ENCODE measurements around the gene HOXB7. TPM values are rescaled to one million over a fixed set of nuclear protein-coding genes. Genes with fewer than 3 reads are reported as not detected.
A peak's percentile ranks its signal among the peaks of the same experiment; 100 is the strongest.

HOXB7 gene
- polyA plus RNA-seq, 3 donors: not detected

GRCh38 chr17:48569240-48569582, 41.6 kb downstream of the HOXB7 start:
- Mint-ChIP-seq H3K4me1 (peaks cover 8% of the 10 kb centered on the region), H3K36me3 (peaks cover 2 to 8% of the 10 kb centered on the region in 2 donors), H3K9me3 (peaks cover 0 to 6% (median 2%) of the 10 kb centered on the region in 7 donors), H3K27ac (no peak overlapping the region), H3K4me3 (peak overlapping the region in 1 of 2 donors; percentile 75), H3K27me3 (ENCODE audit: low read depth in 3 of 3) (peaks cover 0 to 39% (median 17%) of the 10 kb centered on the region in 3 donors)
- no peaks in the 10 kb centered on the region for H3K79me2 ChIP-seq (ENCODE audit: insufficient read depth, low read length)
- H3K27ac ChIP-seq (ENCODE audit: low read depth in 1 of 2, low read length in 2 of 2): no peak overlapping the region
- no peak overlapping the region for H3K4me3 ChIP-seq (replicated peaks in 1 of 3; ENCODE audit: low read depth in 2 of 3, low read length in 3 of 3)
- intact Hi-C loops (cut with micrococcal nuclease): no loop called here
- H3K27me3 ChIP-seq (ENCODE audit: control insufficient read depth in 2 of 2, insufficient read depth in 2 of 2, low read length in 2 of 2): peaks cover 60 to 95% of the 10 kb centered on the region in 2 donors
- no peak overlapping the region for H3K9ac ChIP-seq (ENCODE audit: insufficient read depth, low read length, poor library complexity, severe bottlenecking)
- no peaks in the 10 kb centered on the region for H3K9me3 ChIP-seq (replicated peaks in 1 of 2; ENCODE audit: control insufficient read depth in 1 of 2, insufficient read depth in 1 of 2, low read length in 2 of 2)
- H3K4me1 ChIP-seq (ENCODE audit: control insufficient read depth in 1 of 2, insufficient read depth in 2 of 2, low read length in 2 of 2): peaks cover 0 to 4% of the 10 kb centered on the region in 2 donors
- H3K4me2 ChIP-seq (replicated peaks; ENCODE audit: extremely low read depth, low read length, poor library complexity, severe bottlenecking): no peak overlapping the region
- WGBS (ENCODE audit: insufficient coverage): no CpG with 5 or more reads among the region's 3 CpGs
- no peak for DNase-seq
- H4K20me1 ChIP-seq (ENCODE audit: insufficient read depth, low read length): no peaks in the 10 kb centered on the region
- TF ChIP-seq, protein P1, sequence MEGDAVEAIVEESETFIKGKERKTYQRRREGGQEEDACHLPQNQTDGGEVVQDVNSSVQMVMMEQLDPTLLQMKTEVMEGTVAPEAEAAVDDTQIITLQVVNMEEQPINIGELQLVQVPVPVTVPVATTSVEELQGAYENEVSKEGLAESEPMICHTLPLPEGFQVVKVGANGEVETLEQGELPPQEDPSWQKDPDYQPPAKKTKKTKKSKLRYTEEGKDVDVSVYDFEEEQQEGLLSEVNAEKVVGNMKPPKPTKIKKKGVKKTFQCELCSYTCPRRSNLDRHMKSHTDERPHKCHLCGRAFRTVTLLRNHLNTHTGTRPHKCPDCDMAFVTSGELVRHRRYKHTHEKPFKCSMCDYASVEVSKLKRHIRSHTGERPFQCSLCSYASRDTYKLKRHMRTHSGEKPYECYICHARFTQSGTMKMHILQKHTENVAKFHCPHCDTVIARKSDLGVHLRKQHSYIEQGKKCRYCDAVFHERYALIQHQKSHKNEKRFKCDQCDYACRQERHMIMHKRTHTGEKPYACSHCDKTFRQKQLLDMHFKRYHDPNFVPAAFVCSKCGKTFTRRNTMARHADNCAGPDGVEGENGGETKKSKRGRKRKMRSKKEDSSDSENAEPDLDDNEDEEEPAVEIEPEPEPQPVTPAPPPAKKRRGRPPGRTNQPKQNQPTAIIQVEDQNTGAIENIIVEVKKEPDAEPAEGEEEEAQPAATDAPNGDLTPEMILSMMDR (IDR thresholded peaks at IDR 0.05): no peak
- H2AFZ ChIP-seq (ENCODE audit: insufficient read depth, low read depth, low read length, poor library complexity, severe bottlenecking): no peak overlapping the region
- H3K36me3 ChIP-seq (replicated peaks in 1 of 2; ENCODE audit: control insufficient read depth in 1 of 2, insufficient read depth in 2 of 2, low read length in 2 of 2): no peaks in the 10 kb centered on the region

- DNase-seq: no peak
- peaks cover 0 to 4% of the 10 kb centered on the region in 2 donors for H3K4me1 ChIP-seq (ENCODE audit: control insufficient read depth in 1 of 2, insufficient read depth in 2 of 2, low read length in 2 of 2)
- no peaks in the 10 kb centered on the region for H3K79me2 ChIP-seq (ENCODE audit: insufficient read depth, low read length)
- intact Hi-C loops (cut with micrococcal nuclease): no loop called here
- H3K27me3 Mint-ChIP-seq (ENCODE audit: low read depth in 3 of 3): peaks cover 3 to 37% (median 16%) of the 10 kb centered on the region in 3 donors
- H3K4me2 ChIP-seq (replicated peaks; ENCODE audit: extremely low read depth, low read length, poor library complexity, severe bottlenecking): no peak overlapping the region
- 0% methylated on average over 6 of the region's 33 CpGs for WGBS (ENCODE audit: insufficient coverage)
- H3K36me3 Mint-ChIP-seq: peaks cover 2 to 10% of the 10 kb centered on the region in 2 donors
- H3K9me3 Mint-ChIP-seq: peaks cover 0 to 9% (median 2%) of the 10 kb centered on the region in 7 donors
- TF ChIP-seq, protein P1 (IDR thresholded peaks at IDR 0.05): no peak
- no peak overlapping the region for H3K27ac Mint-ChIP-seq
- no peaks in the 10 kb centered on the region for H3K9me3 ChIP-seq (replicated peaks in 1 of 2; ENCODE audit: control insufficient read depth in 1 of 2, insufficient read depth in 1 of 2, low read length in 2 of 2)
- H3K4me3 ChIP-seq (replicated peaks in 1 of 3; ENCODE audit: low read depth in 2 of 3, low read length in 3 of 3): no peak overlapping the region
- H4K20me1 ChIP-seq (ENCODE audit: insufficient read depth, low read length): no peaks in the 10 kb centered on the region
- H3K4me1 Mint-ChIP-seq: peaks cover 8% of the 10 kb centered on the region
- no peak overlapping the region for H3K9ac ChIP-seq (ENCODE audit: insufficient read depth, low read length, poor library complexity, severe bottlenecking)
- H2AFZ ChIP-seq (ENCODE audit: insufficient read depth, low read depth, low read length, poor library complexity, severe bottlenecking): no peak overlapping the region
- H3K27ac ChIP-seq (ENCODE audit: low read depth in 1 of 2, low read length in 2 of 2): no peak overlapping the region
- no peaks in the 10 kb centered on the region for H3K36me3 ChIP-seq (replicated peaks in 1 of 2; ENCODE audit: control insufficient read depth in 1 of 2, insufficient read depth in 2 of 2, low read length in 2 of 2)
- peaks cover 57 to 95% of the 10 kb centered on the region in 2 donors for H3K27me3 ChIP-seq (ENCODE audit: control insufficient read depth in 2 of 2, insufficient read depth in 2 of 2, low read length in 2 of 2)
- peak overlapping the region in 1 of 2 donors; percentile 88 for H3K4me3 Mint-ChIP-seq
Measured at GRCh38 chr17:48568499-48569239, 42.1 kb downstream of the HOXB7 start.

Data from CD14-positive monocyte (primary cell).